GM12878 (cell line): ENCODE results near the gene CSF3R.

ENCODE experiments used
- BCLAF1 ChIP-seq: fragments of 450-650 bp; IDR thresholded peaks from 2 replicates; pipeline ENCODE4 v1.6.1; 2017; ENCODE audit warnings: antibody characterized with exemption, mild to moderate bottlenecking, moderate library complexity
- CBX5 ChIP-seq: sonication (generic); IDR thresholded peaks from 2 replicates; pipeline ENCODE4 v1.6.1; 2016; ENCODE audit warnings: low read depth, moderate library complexity, mild to moderate bottlenecking, inconsistent platforms
- CTCF ChIP-seq, 3 experiments: IDR thresholded peaks in 2 of 3; conservative IDR thresholded peaks in 1 of 3; 2 replicates each; pipeline ENCODE4 v1.5.1; 2011; ENCODE audit warnings: low read depth in 3 of 3, low read length in 3 of 3, mild to moderate bottlenecking in 3 of 3, control low read depth in 2 of 3, moderate library complexity in 2 of 3, inconsistent platforms in 1 of 3, mixed read lengths in 1 of 3; ENCODE audit not compliant: control insufficient read depth in 2 of 3, insufficient read depth in 1 of 3; ENCODE audit errors: extremely low read depth in 1 of 3
- RAD21 ChIP-seq: IDR thresholded peaks from 2 replicates; pipeline ENCODE4 v1.6.1; 2011; ENCODE audit warnings: mild to moderate bottlenecking, low read depth, low read length, moderate library complexity; ENCODE audit not compliant: insufficient read depth
- SIN3A ChIP-seq: IDR thresholded peaks from 2 replicates; pipeline ENCODE4 v1.6.1; 2012; ENCODE audit warnings: low read depth, low read length, improper control_type of control experiment
- SP1 ChIP-seq: IDR thresholded peaks from one replicate; pipeline ENCODE4 v1.6.1; 2011; ENCODE audit warnings: low read depth, low read length

- TF ChIP-seq CTCF (IDR thresholded peaks at IDR 0.05 in 2 of 3, conservative IDR thresholded peaks at IDR 0.05 in 1 of 3; ENCODE audit: control insufficient read depth in 2 of 3, extremely low read depth in 1 of 3, insufficient read depth in 1 of 3, low read depth in 3 of 3, low read length in 3 of 3) (no peak), SP1 (no peak), SIN3A (no peak), RAD21 (no peak), CBX5 (no peak), BCLAF1 (no peak)
These were observed 16.2 kb downstream of the CSF3R start for GRCh38 chr1:36466370-36467026.
